ENCODE results near the gene SPATA3.

SPATA3 gene

DNA sequence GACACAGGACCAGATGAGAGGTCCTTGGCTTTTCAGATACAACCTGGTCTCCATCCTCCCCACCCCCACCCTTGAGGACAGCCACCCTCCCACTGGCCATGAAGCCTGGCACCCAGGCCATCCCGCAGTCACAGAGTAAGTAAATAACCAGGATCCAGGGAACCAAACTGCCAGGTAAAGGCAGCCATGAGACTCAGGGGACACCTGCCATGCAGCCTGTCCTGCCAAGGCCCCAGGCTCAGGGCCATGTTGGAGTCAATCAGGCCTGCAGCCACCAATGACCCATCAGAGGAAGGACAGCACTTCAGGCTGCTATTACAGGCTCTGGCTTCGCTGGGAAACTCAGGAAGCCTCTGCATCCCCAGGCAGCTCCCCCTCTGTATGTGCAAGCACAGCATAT, 15.6 kb downstream of the SPATA3 start:
- H3K36me3 ChIP-seq (ENCODE audit: control insufficient read depth, low read length): no peaks in the 10 kb centered on the region
- no peak overlapping the region for H3K27ac ChIP-seq (ENCODE audit: low read depth, low read length)
- no peak overlapping the region for H3K4me2 ChIP-seq (ENCODE audit: low read length)
- no peak overlapping the region for H3K4me3 ChIP-seq (ENCODE audit: low read length)
- H3K27me3 ChIP-seq (ENCODE audit: control insufficient read depth, low read length): peaks cover 15% of the 10 kb centered on the region
- TF ChIP-seq, protein P1, sequence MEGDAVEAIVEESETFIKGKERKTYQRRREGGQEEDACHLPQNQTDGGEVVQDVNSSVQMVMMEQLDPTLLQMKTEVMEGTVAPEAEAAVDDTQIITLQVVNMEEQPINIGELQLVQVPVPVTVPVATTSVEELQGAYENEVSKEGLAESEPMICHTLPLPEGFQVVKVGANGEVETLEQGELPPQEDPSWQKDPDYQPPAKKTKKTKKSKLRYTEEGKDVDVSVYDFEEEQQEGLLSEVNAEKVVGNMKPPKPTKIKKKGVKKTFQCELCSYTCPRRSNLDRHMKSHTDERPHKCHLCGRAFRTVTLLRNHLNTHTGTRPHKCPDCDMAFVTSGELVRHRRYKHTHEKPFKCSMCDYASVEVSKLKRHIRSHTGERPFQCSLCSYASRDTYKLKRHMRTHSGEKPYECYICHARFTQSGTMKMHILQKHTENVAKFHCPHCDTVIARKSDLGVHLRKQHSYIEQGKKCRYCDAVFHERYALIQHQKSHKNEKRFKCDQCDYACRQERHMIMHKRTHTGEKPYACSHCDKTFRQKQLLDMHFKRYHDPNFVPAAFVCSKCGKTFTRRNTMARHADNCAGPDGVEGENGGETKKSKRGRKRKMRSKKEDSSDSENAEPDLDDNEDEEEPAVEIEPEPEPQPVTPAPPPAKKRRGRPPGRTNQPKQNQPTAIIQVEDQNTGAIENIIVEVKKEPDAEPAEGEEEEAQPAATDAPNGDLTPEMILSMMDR (IDR thresholded peaks at IDR 0.05; ENCODE audit: low read depth, low read length, poor library complexity, severe bottlenecking): no peak
- H4K20me1 ChIP-seq (ENCODE audit: control insufficient read depth, insufficient read depth, low read depth, low read length): no peaks in the 10 kb centered on the region
- H3K9me3 ChIP-seq (ENCODE audit: control insufficient read depth, insufficient read depth, low read length): no peaks in the 10 kb centered on the region
- no peaks in the 10 kb centered on the region for H3F3A ChIP-seq (ENCODE audit: control insufficient read depth, insufficient read depth)
- H3K79me2 ChIP-seq (ENCODE audit: control insufficient read depth, low read length): no peaks in the 10 kb centered on the region
- H3K9me2 ChIP-seq (replicated peaks; ENCODE audit: control insufficient read depth, low read length): no peaks in the 10 kb centered on the region
- H3K4me1 ChIP-seq (ENCODE audit: control insufficient read depth, low read length): no peaks in the 10 kb centered on the region

DNA sequence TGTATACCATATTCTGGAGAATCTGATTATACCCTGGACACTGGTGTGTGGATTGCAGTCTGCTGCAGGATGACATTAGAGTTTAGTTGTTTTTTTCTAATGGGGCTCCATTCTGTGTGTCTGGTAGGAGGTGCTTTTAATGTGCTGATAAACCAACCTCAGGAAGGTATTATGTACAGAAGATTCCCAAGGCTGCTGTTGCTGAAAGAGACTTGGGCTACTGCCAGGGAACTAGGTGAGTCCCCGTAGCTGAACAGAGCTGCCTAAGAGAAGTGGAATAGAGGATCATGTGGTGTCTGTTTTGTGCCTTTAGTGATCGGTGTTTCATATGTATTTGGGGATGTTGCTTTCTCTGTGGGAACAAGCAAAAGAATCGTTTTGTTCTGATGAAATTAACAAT, 16.5 kb downstream of the SPATA3 start:
- Histone ChIP-seq H3K4me3 (ENCODE audit: low read length) (no peak overlapping the region), H3K27ac (ENCODE audit: low read depth, low read length) (no peak overlapping the region), H3K36me3 (ENCODE audit: control insufficient read depth, low read length) (no peaks in the 10 kb centered on the region), H3K4me1 (ENCODE audit: control insufficient read depth, low read length) (no peaks in the 10 kb centered on the region), H3K79me2 (ENCODE audit: control insufficient read depth, low read length) (no peaks in the 10 kb centered on the region), H3F3A (ENCODE audit: control insufficient read depth, insufficient read depth) (no peaks in the 10 kb centered on the region), H3K27me3 (ENCODE audit: control insufficient read depth, low read length) (peaks cover 19% of the 10 kb centered on the region), H3K4me2 (ENCODE audit: low read length) (no peak overlapping the region), H4K20me1 (ENCODE audit: control insufficient read depth, insufficient read depth, low read depth, low read length) (no peaks in the 10 kb centered on the region), H3K9me3 (ENCODE audit: control insufficient read depth, insufficient read depth, low read length) (no peaks in the 10 kb centered on the region), H3K9me2 (replicated peaks; ENCODE audit: control insufficient read depth, low read length) (no peaks in the 10 kb centered on the region)
- no peak for TF ChIP-seq EZH2phosphoT487 (IDR thresholded peaks at IDR 0.05; ENCODE audit: borderline replicate concordance, low read length)
- TF ChIP-seq, protein P1 (IDR thresholded peaks at IDR 0.05; ENCODE audit: low read depth, low read length, poor library complexity, severe bottlenecking): no peak

- Histone ChIP-seq H3F3A (ENCODE audit: control insufficient read depth, insufficient read depth) (no peaks in the 10 kb centered on the region), H3K4me3 (ENCODE audit: low read length) (no peak overlapping the region), H3K9me3 (ENCODE audit: control insufficient read depth, insufficient read depth, low read length) (no peaks in the 10 kb centered on the region), H4K20me1 (ENCODE audit: control insufficient read depth, insufficient read depth, low read depth, low read length) (no peaks in the 10 kb centered on the region), H3K27me3 (ENCODE audit: control insufficient read depth, low read length) (peaks cover 19% of the 10 kb centered on the region), H3K36me3 (ENCODE audit: control insufficient read depth, low read length) (no peaks in the 10 kb centered on the region), H3K79me2 (ENCODE audit: control insufficient read depth, low read length) (no peaks in the 10 kb centered on the region), H3K27ac (ENCODE audit: low read depth, low read length) (no peak overlapping the region), H3K4me1 (ENCODE audit: control insufficient read depth, low read length) (no peaks in the 10 kb centered on the region), H3K9me2 (replicated peaks; ENCODE audit: control insufficient read depth, low read length) (no peaks in the 10 kb centered on the region), H3K4me2 (ENCODE audit: low read length) (no peak overlapping the region)
- no peak for TF ChIP-seq EZH2phosphoT487 (IDR thresholded peaks at IDR 0.05; ENCODE audit: borderline replicate concordance, low read length)
- TF ChIP-seq, protein P1 (IDR thresholded peaks at IDR 0.05; ENCODE audit: low read depth, low read length, poor library complexity, severe bottlenecking): no peak
Measured at GRCh38 chr2:231013820-231014219, 17.9 kb downstream of the SPATA3 start.

- Histone ChIP-seq H3K27ac (ENCODE audit: low read depth, low read length) (no peak overlapping the region), H3K9me3 (ENCODE audit: control insufficient read depth, insufficient read depth, low read length) (no peaks in the 10 kb centered on the region), H3K4me1 (ENCODE audit: control insufficient read depth, low read length) (no peaks in the 10 kb centered on the region), H4K20me1 (ENCODE audit: control insufficient read depth, insufficient read depth, low read depth, low read length) (no peaks in the 10 kb centered on the region), H3K4me2 (ENCODE audit: low read length) (no peak overlapping the region), H3K27me3 (ENCODE audit: control insufficient read depth, low read length) (peaks cover 16% of the 10 kb centered on the region), H3K36me3 (ENCODE audit: control insufficient read depth, low read length) (no peaks in the 10 kb centered on the region), H3K79me2 (ENCODE audit: control insufficient read depth, low read length) (no peaks in the 10 kb centered on the region), H3F3A (ENCODE audit: control insufficient read depth, insufficient read depth) (no peaks in the 10 kb centered on the region), H3K4me3 (ENCODE audit: low read length) (no peak overlapping the region), H3K9me2 (replicated peaks; ENCODE audit: control insufficient read depth, low read length) (no peaks in the 10 kb centered on the region)
- TF ChIP-seq, protein P1 (IDR thresholded peaks at IDR 0.05; ENCODE audit: low read depth, low read length, poor library complexity, severe bottlenecking): no peak
- TF ChIP-seq EZH2phosphoT487 (IDR thresholded peaks at IDR 0.05; ENCODE audit: borderline replicate concordance, low read length): no peak
Measured at GRCh38 chr2:231015478-231015877, 19.6 kb downstream of the SPATA3 start.

Measured in DOHH2 (cell line).